Vagina (tissue), 2 donors: Measurements from ENCODE around the gene AEBP1. TPM values are rescaled to one million over a fixed set of nuclear protein-coding genes. Genes with fewer than 3 reads are reported as not detected.

Source experiments
- DNase-seq, 2 donors: peaks; one replicate each; pipeline ENCODE4 v3.0.0-alpha.2; 2017; ENCODE audit errors: extremely low spot score in 2 of 2
- H3K27ac ChIP-seq: fragments of 200-600 bp; sonication (generic); one replicate; pipeline ENCODE4 v1.5.1; 2019
- H3K27me3 ChIP-seq: fragments of 200-600 bp; sonication (generic); one replicate; pipeline ENCODE4 v1.5.1; 2019
- H3K36me3 ChIP-seq, 2 donors: fragments of 200-600 bp; sonication (generic); one replicate each; pipeline ENCODE4 v1.5.1; 2017 to 2019
- H3K4me1 ChIP-seq: fragments of 200-600 bp; sonication (generic); one replicate; pipeline ENCODE4 v1.5.1; 2019
- H3K4me3 ChIP-seq, 2 donors: fragments of 200-600 bp; sonication (generic); 1 replicate in 1 of 2; 2 replicates in 1 of 2; pipeline ENCODE4 v1.5.1; 2016 to 2019
- H3K9me3 ChIP-seq: fragments of 200-600 bp; sonication (generic); one replicate; pipeline ENCODE4 v1.5.1; 2019
- POLR2A ChIP-seq, 2 donors: fragments of 450-650 bp; IDR thresholded peaks; one replicate each; pipeline ENCODE4 v1.6.1; 2017; ENCODE audit warnings: antibody characterized with exemption in 2 of 2, mild to moderate bottlenecking in 2 of 2, moderate library complexity in 2 of 2
- POLR2AphosphoS5 ChIP-seq, 2 donors: sonication (generic); formaldehyde crosslinking; IDR thresholded peaks; one replicate each; pipeline ENCODE4 v1.9.0; 2017; ENCODE audit warnings: antibody characterized with exemption in 2 of 2, mild to moderate bottlenecking in 2 of 2, low read depth in 1 of 2; ENCODE audit not compliant: insufficient read depth in 1 of 2
- intact Hi-C: fragments of 100-400 bp; cut with DNase I; formaldehyde crosslinking; loops from one replicate; pipeline ENCODE4 v1.15.1; 2023
- microRNA-seq: library from miRNA; unstranded; fragments of <30 nt; microRNA quantifications from one replicate; pipeline ENCODE4, GENCODE V29; 2017; ENCODE audit warnings: borderline number of aligned reads, borderline replicate concordance
- small RNA-seq: library from RNA; depleted of rRNA; stranded (forward); fragments of <200 nt; gene quantifications from one replicate; pipeline ENCODE3, GENCODE V24; 2016
- total RNA-seq: library from RNA; depleted of rRNA; stranded (reverse); fragments of >200 nt; gene quantifications from one replicate; pipeline ENCODE4 v1.2.3, GENCODE V29; 2016
- TF ChIP-seq, protein P1 (sequence below), 3 experiments: fragments of 450-650 bp in 2 of 3; fragments of 200-600 bp in 1 of 3; sonication (generic) in 1 of 3; IDR thresholded peaks; one replicate each; pipeline ENCODE4 v1.5.1; 2017 to 2019; ENCODE audit warnings: antibody characterized with exemption in 3 of 3, mild to moderate bottlenecking in 2 of 3, moderate library complexity in 2 of 3

Gene AEBP1
- total RNA-seq, 1 donor from 2014 or later: 321 TPM

DNA sequence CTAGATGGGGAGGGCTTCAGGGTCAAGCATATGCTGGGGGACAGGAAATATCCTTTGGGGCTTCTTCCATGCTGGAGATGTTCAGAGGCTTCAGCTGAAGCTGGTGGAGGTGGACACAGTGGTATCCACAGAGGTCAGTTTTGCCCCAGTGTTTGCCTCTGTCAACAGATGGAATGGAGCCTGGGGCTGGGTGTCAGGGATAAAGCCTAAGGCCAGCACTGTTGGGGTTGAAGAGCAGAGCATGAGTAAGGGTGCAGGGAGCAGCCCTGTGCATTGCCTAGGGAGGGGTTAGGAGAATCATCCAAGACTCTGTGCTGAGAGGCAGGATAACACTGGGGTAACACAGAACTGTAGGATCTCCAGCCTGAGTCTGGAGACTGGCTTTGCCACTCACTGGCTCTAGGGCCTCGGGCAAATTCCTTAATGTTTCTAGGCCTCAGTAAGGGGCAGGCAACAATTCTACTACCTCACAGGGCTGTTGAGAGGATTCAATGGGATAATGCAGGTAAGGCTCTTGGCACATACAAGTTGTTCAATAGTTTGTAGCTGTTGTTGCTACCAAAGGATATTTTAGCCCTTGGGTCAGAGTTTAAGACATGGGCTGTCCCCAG lies 58.7 kb downstream of the AEBP1 start:
- no peak for TF ChIP-seq POLR2AphosphoS5 (IDR thresholded peaks at IDR 0.05; ENCODE audit: insufficient read depth in 1 of 2, low read depth in 1 of 2)
- no peak for TF ChIP-seq POLR2A (IDR thresholded peaks at IDR 0.05)
- TF ChIP-seq, protein P1, sequence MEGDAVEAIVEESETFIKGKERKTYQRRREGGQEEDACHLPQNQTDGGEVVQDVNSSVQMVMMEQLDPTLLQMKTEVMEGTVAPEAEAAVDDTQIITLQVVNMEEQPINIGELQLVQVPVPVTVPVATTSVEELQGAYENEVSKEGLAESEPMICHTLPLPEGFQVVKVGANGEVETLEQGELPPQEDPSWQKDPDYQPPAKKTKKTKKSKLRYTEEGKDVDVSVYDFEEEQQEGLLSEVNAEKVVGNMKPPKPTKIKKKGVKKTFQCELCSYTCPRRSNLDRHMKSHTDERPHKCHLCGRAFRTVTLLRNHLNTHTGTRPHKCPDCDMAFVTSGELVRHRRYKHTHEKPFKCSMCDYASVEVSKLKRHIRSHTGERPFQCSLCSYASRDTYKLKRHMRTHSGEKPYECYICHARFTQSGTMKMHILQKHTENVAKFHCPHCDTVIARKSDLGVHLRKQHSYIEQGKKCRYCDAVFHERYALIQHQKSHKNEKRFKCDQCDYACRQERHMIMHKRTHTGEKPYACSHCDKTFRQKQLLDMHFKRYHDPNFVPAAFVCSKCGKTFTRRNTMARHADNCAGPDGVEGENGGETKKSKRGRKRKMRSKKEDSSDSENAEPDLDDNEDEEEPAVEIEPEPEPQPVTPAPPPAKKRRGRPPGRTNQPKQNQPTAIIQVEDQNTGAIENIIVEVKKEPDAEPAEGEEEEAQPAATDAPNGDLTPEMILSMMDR (IDR thresholded peaks at IDR 0.05): no peak
- no peak overlapping the region for H3K4me3 ChIP-seq
- H3K27ac ChIP-seq: no peak overlapping the region
- H3K9me3 ChIP-seq: no peaks in the 10 kb centered on the region
- no peaks in the 10 kb centered on the region for H3K27me3 ChIP-seq
- H3K36me3 ChIP-seq: no peaks in the 10 kb centered on the region
- DNase-seq: no peak
- no peaks in the 10 kb centered on the region for H3K4me1 ChIP-seq
- intact Hi-C loops: no loop called here

DNA sequence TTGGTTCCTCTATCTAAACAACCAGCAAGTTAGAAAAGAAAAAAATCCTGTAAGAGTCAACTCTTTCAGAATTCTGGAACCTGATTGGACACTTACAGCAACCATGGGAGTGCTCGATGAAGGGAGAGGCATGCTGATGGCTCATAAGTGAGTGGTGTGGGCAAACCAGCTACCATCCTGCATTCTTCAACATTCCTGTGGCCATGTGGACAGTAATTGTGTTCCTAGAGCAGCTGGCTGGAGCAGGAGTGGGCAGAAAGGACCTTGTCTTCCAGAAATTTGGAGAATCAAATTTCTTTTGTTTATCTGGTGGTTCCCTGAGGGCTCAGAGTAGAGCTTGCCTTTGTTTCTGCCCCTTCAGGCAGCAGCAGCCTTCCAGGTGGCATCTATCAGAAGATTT lies 59.4 kb downstream of the AEBP1 start:
- Histone ChIP-seq H3K27ac (no peak overlapping the region), H3K4me3 (no peak overlapping the region), H3K4me1 (no peaks in the 10 kb centered on the region), H3K9me3 (no peaks in the 10 kb centered on the region), H3K27me3 (no peaks in the 10 kb centered on the region), H3K36me3 (no peaks in the 10 kb centered on the region)
- TF ChIP-seq, protein P1 (IDR thresholded peaks at IDR 0.05): no peak
- TF ChIP-seq POLR2AphosphoS5 (IDR thresholded peaks at IDR 0.05; ENCODE audit: insufficient read depth in 1 of 2, low read depth in 1 of 2): no peak
- no peak for TF ChIP-seq POLR2A (IDR thresholded peaks at IDR 0.05)
- intact Hi-C loops: no loop called here
- DNase-seq: no peak

Small RNA genes within 50 kb of the gene (microRNA-seq; reads per million reads assigned to microRNA genes)
- gene MIR6838: not detected

Small RNA genes within 50 kb of the gene (small RNA-seq; reads per million reads assigned to genes)
- gene RNA5SP230: not detected

Other genes with a start within 250 kb of the AEBP1 start
- gene MRPS24, start 234.8 kb upstream of the AEBP1 start, total RNA-seq: 68.8 TPM
- 21.1 TPM for gene URGCP, start 197.7 kb upstream of the AEBP1 start, total RNA-seq
- 25.5 TPM for gene UBE2D4, start 177.9 kb upstream of the AEBP1 start, total RNA-seq
- gene SPDYE1, start 106.4 kb upstream of the AEBP1 start, total RNA-seq: not detected
- gene DBNL, start 59.6 kb upstream of the AEBP1 start, total RNA-seq: 100 TPM
- not detected for gene PGAM2, start 38.8 kb upstream of the AEBP1 start, total RNA-seq
- gene POLM, start 21.8 kb upstream of the AEBP1 start, total RNA-seq: 31.4 TPM
- 42.0 TPM for gene POLD2, start 19.2 kb downstream of the AEBP1 start, total RNA-seq
- gene MYL7, start 37.0 kb downstream of the AEBP1 start, total RNA-seq: not detected
- gene GCK, start 85.1 kb downstream of the AEBP1 start, total RNA-seq: 1.7 TPM
- 47.6 TPM for gene YKT6, start 96.6 kb downstream of the AEBP1 start, total RNA-seq
- gene CAMK2B, start 221.2 kb downstream of the AEBP1 start, total RNA-seq: 3.2 TPM